H1 (cell line): ENCODE data around the gene TMCC1. TPM values are rescaled to one million over a fixed set of nuclear protein-coding genes. Genes with fewer than 3 reads are reported as not detected.

Experiments
- CTCF ChIA-PET: fragments of 300-600 bp; sonication (Branson Sonifier 250); formaldehyde crosslinking; loops from one replicate; lab custom pipeline; 2021; ENCODE audit not compliant: partially characterized antibody; lab: Charles Lee
- POLR2A ChIA-PET: fragments of 300-600 bp; sonication (Branson Sonifier 250); formaldehyde crosslinking; loops from one replicate; lab custom pipeline; 2021; ENCODE audit warnings: inconsistent platforms; ENCODE audit not compliant: partially characterized antibody; lab: Charles Lee
- DNase-seq, 2 experiments: peaks; one replicate each; pipeline versions ENCODE4 v3.0.0 to v3.0.0-alpha.2; 2010 to 2022; ENCODE audit warnings: low spot score in 2 of 2, low read depth in 1 of 2, mixed read lengths in 1 of 2
- FAIRE-seq: peaks from 2 replicates; lab custom pipeline; 2011; peaks lifted over from hg19 to GRCh38; lab: Jason Lieb, UNC
- H2AFZ ChIP-seq: 2 replicates; pipeline ENCODE4 v1.8.1; 2012; ENCODE audit warnings: low read length, inconsistent platforms
- H2AK5ac ChIP-seq: 2 replicates; pipeline ENCODE4 v1.6.1; 2013; ENCODE audit warnings: low read depth, low read length
- H2BK120ac ChIP-seq: replicated peaks from 2 replicates; pipeline ENCODE3; 2013; ENCODE audit warnings: low read depth, low read length, inconsistent platforms
- H2BK12ac ChIP-seq: 2 replicates; pipeline ENCODE4 v1.6.1; 2013; ENCODE audit warnings: low read depth, low read length
- H2BK15ac ChIP-seq: 2 replicates; pipeline ENCODE4 v1.6.1; 2013; ENCODE audit warnings: low read length
- H2BK20ac ChIP-seq: 2 replicates; pipeline ENCODE4 v1.6.1; 2013; ENCODE audit warnings: low read length
- H2BK5ac ChIP-seq: 2 replicates; pipeline ENCODE4 v1.6.1; 2013; ENCODE audit warnings: low read depth, low read length
- H3K14ac ChIP-seq: 2 replicates; pipeline ENCODE4 v1.6.1; 2013; ENCODE audit warnings: inconsistent platforms; ENCODE audit not compliant: insufficient read length
- H3K18ac ChIP-seq: 2 replicates; pipeline ENCODE4 v1.6.1; 2013; ENCODE audit warnings: low read length; ENCODE audit errors: extremely low read depth
- H3K23ac ChIP-seq: 2 replicates; pipeline ENCODE4 v1.6.1; 2013; ENCODE audit warnings: inconsistent platforms; ENCODE audit not compliant: insufficient read length
- H3K23me2 ChIP-seq: 2 replicates; pipeline ENCODE4 v1.6.1; 2013; ENCODE audit warnings: low read depth, low read length
- H3K27ac ChIP-seq: 2 replicates; pipeline ENCODE4 v1.6.1; 2011; ENCODE audit warnings: low read depth, low read length, inconsistent platforms
- H3K27me3 ChIP-seq, 4 experiments: replicated peaks in 1 of 4; 1 replicate in 1 of 4; 2 replicates in 3 of 4; pipeline versions ENCODE4 v1.6.1 to v1.8.1; 2011 to 2013; ENCODE audit warnings: low read length in 3 of 4, mild to moderate bottlenecking in 3 of 4, inconsistent platforms in 2 of 4, mixed read lengths in 2 of 4, moderate library complexity in 1 of 4; ENCODE audit not compliant: control insufficient read depth in 3 of 4, insufficient read depth in 3 of 4; ENCODE audit errors: extremely low read depth in 1 of 4
- H3K36me3 ChIP-seq, 4 experiments: 2 replicates each; pipeline versions ENCODE4 v1.6.1 to v1.8.1; 2011 to 2013; ENCODE audit warnings: mild to moderate bottlenecking in 4 of 4, low read length in 3 of 4, moderate library complexity in 2 of 4, control low read depth in 1 of 4, inconsistent platforms in 1 of 4; ENCODE audit not compliant: insufficient read depth in 4 of 4, control insufficient read depth in 2 of 4
- H3K4ac ChIP-seq: replicated peaks from 2 replicates; pipeline ENCODE3; 2013; ENCODE audit warnings: low read length, low read depth, mixed read lengths, inconsistent platforms; ENCODE audit not compliant: insufficient read length
- H3K4me1 ChIP-seq, 4 experiments: replicated peaks in 1 of 4; 1 replicate in 1 of 4; 2 replicates in 3 of 4; pipeline versions ENCODE4 v1.6.1 to v1.8.1; 2011 to 2013; ENCODE audit warnings: low read length in 3 of 4, inconsistent platforms in 2 of 4, mixed read lengths in 1 of 4; ENCODE audit not compliant: insufficient read depth in 4 of 4, control insufficient read depth in 3 of 4
- H3K4me2 ChIP-seq, 2 experiments: 2 replicates each; pipeline versions ENCODE4 v1.6.1 to v1.8.1; 2011 to 2013; ENCODE audit warnings: low read depth in 2 of 2, low read length in 2 of 2, control low read depth in 1 of 2, inconsistent platforms in 1 of 2, mild to moderate bottlenecking in 1 of 2; ENCODE audit not compliant: insufficient read depth in 1 of 2
- H3K4me3 ChIP-seq, 4 experiments: fragments of 200-600, 300-600 bp in 1 of 4; sonication (generic), shearing (Covaris generic), sonication (Bioruptor Twin) in 1 of 4; 2 replicates each; pipeline versions ENCODE4 v1.5.1 to v1.8.1; 2011 to 2016; ENCODE audit warnings: low read length in 4 of 4, low read depth in 3 of 4, control low read depth in 2 of 4, inconsistent platforms in 2 of 4, mild to moderate bottlenecking in 2 of 4, mixed read lengths in 1 of 4, moderate library complexity in 1 of 4; ENCODE audit not compliant: insufficient read depth in 2 of 4; ENCODE audit errors: extremely low read depth in 1 of 4
- H3K56ac ChIP-seq: replicated peaks from 2 replicates; pipeline ENCODE3; 2013; ENCODE audit warnings: low read depth, mild to moderate bottlenecking, mixed read lengths, low read length, inconsistent platforms; ENCODE audit not compliant: insufficient read length
- H3K79me1 ChIP-seq: 2 replicates; pipeline ENCODE4 v1.6.1; 2013; ENCODE audit warnings: low read depth, low read length, control low read depth
- H3K79me2 ChIP-seq, 2 experiments: 2 replicates each; pipeline versions ENCODE4 v1.6.1 to v1.8.1; 2012 to 2013; ENCODE audit warnings: low read length in 2 of 2, mild to moderate bottlenecking in 2 of 2, inconsistent platforms in 1 of 2; ENCODE audit not compliant: insufficient read depth in 2 of 2, control insufficient read depth in 1 of 2
- H3K9ac ChIP-seq, 4 experiments: replicated peaks in 1 of 4; 1 replicate in 1 of 4; 2 replicates in 3 of 4; pipeline versions ENCODE4 v1.6.1 to v1.8.1; 2011 to 2013; ENCODE audit warnings: low read depth in 3 of 4, low read length in 3 of 4, control low read depth in 2 of 4, mild to moderate bottlenecking in 2 of 4, moderate library complexity in 2 of 4, inconsistent platforms in 1 of 4; ENCODE audit errors: extremely low read depth in 1 of 4
- H3K9me3 ChIP-seq, 2 experiments: 2 replicates each; pipeline versions ENCODE4 v1.6.1 to v1.8.1; 2012 to 2013; ENCODE audit warnings: mild to moderate bottlenecking in 2 of 2, moderate library complexity in 2 of 2, control low read depth in 1 of 2, inconsistent platforms in 1 of 2, low read depth in 1 of 2, low read length in 1 of 2, mixed read lengths in 1 of 2; ENCODE audit not compliant: insufficient read depth in 2 of 2
- H4K20me1 ChIP-seq, 2 experiments: replicated peaks in 1 of 2; 2 replicates each; pipeline versions ENCODE3 to v1.8.1; 2011 to 2013; ENCODE audit warnings: inconsistent platforms in 2 of 2, low read length in 2 of 2, mild to moderate bottlenecking in 1 of 2; ENCODE audit not compliant: insufficient read depth in 2 of 2, control insufficient read depth in 1 of 2
- H4K5ac ChIP-seq: 2 replicates; pipeline ENCODE4 v1.6.1; 2013; ENCODE audit warnings: low read length, low read depth, mixed read lengths, inconsistent platforms; ENCODE audit not compliant: insufficient read length
- H4K8ac ChIP-seq: 2 replicates; pipeline ENCODE4 v1.8.0; 2013; ENCODE audit warnings: mild to moderate bottlenecking, moderate library complexity, low read length, inconsistent platforms; ENCODE audit not compliant: insufficient read depth; ENCODE audit errors: extremely low read depth
- H4K91ac ChIP-seq: replicated peaks from 2 replicates; pipeline ENCODE3; 2013; ENCODE audit warnings: low read length, mixed read lengths, inconsistent platforms; ENCODE audit not compliant: insufficient read length
- CTBP2 ChIP-seq: IDR thresholded peaks from 2 replicates; pipeline ENCODE4 v1.7.0; 2011; ENCODE audit warnings: borderline replicate concordance, mild to moderate bottlenecking, moderate library complexity, mixed read lengths, low read length; ENCODE audit not compliant: insufficient read depth, insufficient read length
- GTF2F1 ChIP-seq: IDR thresholded peaks from 2 replicates; pipeline ENCODE4 v1.6.1; 2012; ENCODE audit warnings: low read depth, low read length, improper control_type of control experiment, borderline replicate concordance
- MAX ChIP-seq: IDR thresholded peaks from 2 replicates; pipeline ENCODE4 v1.6.1; 2012; ENCODE audit warnings: inconsistent platforms
- NANOG ChIP-seq: IDR thresholded peaks from 2 replicates; pipeline ENCODE4 v1.6.1; 2011; ENCODE audit warnings: low read length, low read depth, mild to moderate bottlenecking, inconsistent platforms; ENCODE audit not compliant: insufficient read depth, poor library complexity, severe bottlenecking
- SUZ12 ChIP-seq: fragments of 200-600 bp; sonication (generic); IDR thresholded peaks from 2 replicates; pipeline ENCODE4 v1.6.1; 2012; ENCODE audit warnings: mild to moderate bottlenecking, inconsistent platforms, low read length, moderate library complexity, mixed read lengths
- ZNF274 ChIP-seq: IDR thresholded peaks from 2 replicates; pipeline ENCODE4 v1.7.0; 2012; ENCODE audit warnings: low read length, borderline replicate concordance; ENCODE audit errors: extremely low read depth
- whole genome bisulfite sequencing, 2 experiments: shearing (Covaris generic) in 1 of 2; methylation state at CpG; one replicate each; pipeline versions ENCODE4 v1.1.6 to v1.1.7; 2013 to 2015; ENCODE audit warnings: low lambda C conversion rate in 2 of 2, mixed read lengths in 2 of 2, inconsistent platforms in 1 of 2, low coverage in 1 of 2, missing lambda C conversion rate in 1 of 2; ENCODE audit not compliant: insufficient replicate concordance in 2 of 2, insufficient coverage in 1 of 2, insufficient read length in 1 of 2; ENCODE audit errors: extremely low coverage in 1 of 2, missing lambda C conversion rate in 1 of 2; 5-methylcytosine and 5-hydroxymethylcytosine counted together
- polyA plus RNA-seq, 7 experiments: library from polyadenylated mRNA; depleted of rRNA in 3 of 7; stranded (reverse) in 5 of 7; unstranded in 2 of 7; fragments of >200 nt in 5 of 7; fragments of 200-250 nt in 2 of 7; gene quantifications; 1 replicate in 5 of 7; 2 replicates in 1 of 7; 4 replicates in 1 of 7; pipeline versions ENCODE4 v1.2.1 to v1.2.3, GENCODE V29; 2011 to 2013; ENCODE audit warnings: missing spikeins in 2 of 7, mixed read lengths in 2 of 7
- total RNA-seq: library from RNA; stranded (reverse); fragmentation: NEBNext Ultra II Directional; extraction: Animal tissue kit (Norgen Biotek cat#: 25700); gene quantifications from 2 replicates; pipeline ENCODE4 v1.2.1, GENCODE V29; 2021

Gene TMCC1
- total and polyA plus RNA-seq, 2 of the 8 experiments (the other 6 are each of a cell fraction or from before 2014, with no cell fraction given): 10.4 to 27.1 TPM

GRCh38 chr3:129632056-129632455 is 261.5 kb downstream of the TMCC1 start:
- Histone ChIP-seq H2BK20ac (no peak overlapping the region), H2AK5ac (no peak overlapping the region), H4K20me1 (no peaks in the 10 kb centered on the region), H2BK12ac (no peak overlapping the region), H3K4me2 (no peak overlapping the region), H3K27me3 (no peaks in the 10 kb centered on the region), H3K56ac (no peak overlapping the region), H4K5ac (no peak overlapping the region), H3K4me1 (no peaks in the 10 kb centered on the region), H3K23ac (no peak overlapping the region), H2BK5ac (no peak overlapping the region), H3K14ac (no peak overlapping the region), H3K4ac (peak overlapping the region; percentile 79), H4K8ac (no peak overlapping the region), H3K4me3 (no peak overlapping the region), H2BK120ac (no peak overlapping the region), H3K9me3 (no peaks in the 10 kb centered on the region; a peak in 1 of 4 replicates), H3K79me1 (no peaks in the 10 kb centered on the region), H3K9ac (no peak overlapping the region), H4K91ac (no peak overlapping the region), H3K18ac (no peak overlapping the region; the same call in 1 of the 2 replicates), H3K23me2 (peaks cover 4% of the 10 kb centered on the region), H3K79me2 (no peaks in the 10 kb centered on the region), H2BK15ac (no peak overlapping the region), H3K27ac (no peak overlapping the region), H3K36me3 (no peaks in the 10 kb centered on the region), H2AFZ (no peak overlapping the region)
- ChIA-PET CTCF (interaction anchor here (0.7 to 10.7 kb wide), 9 partner anchors 11 to 302 kb away, joined by 3 to 149 read pairs (median 4); no protein-coding TSS in a partner anchor), POLR2A (interaction anchor here (0.6 kb wide), 1 partner anchor 199 kb away, joined by 3 read pairs; no protein-coding TSS in a partner anchor)
- FAIRE-seq (no peak), DNase-seq (no peak)
- WGBS, 2 experiments: 86% methylated on average over 9 of the region's 9 CpGs; no CpG with 5 or more reads in 1 of the 2 experiments
- TF ChIP-seq SUZ12 (no peak), MAX (no peak), CTBP2 (no peak), ZNF274 (no peak), NANOG (no peak), GTF2F1 (no peak)
